ENCODE data around the gene DZIP3.

- TF ChIP-seq CTCF (conservative IDR thresholded peaks at IDR 0.05 in 1 of 2, IDR thresholded peaks at IDR 0.05 in 1 of 2; ENCODE audit: extremely low read depth in 1 of 2, insufficient read depth in 1 of 2, low read depth in 1 of 2, low read length in 2 of 2) = no peak
- TF ChIP-seq EZH2 (IDR thresholded peaks at IDR 0.05; ENCODE audit: borderline replicate concordance, low read length) = no peak
Observed at GRCh38 chr3:108742929-108743328, 153.4 kb downstream of the DZIP3 start.

All from mammary epithelial cell (primary cell).